ENCODE data around the gene MEI1. TPM values are rescaled to one million over a fixed set of nuclear protein-coding genes. Genes with fewer than 3 reads are reported as not detected.

MEI1 gene
- total and polyA plus RNA-seq, 4 donors: 1.5 to 3.6 (median 2.0) TPM

DNA sequence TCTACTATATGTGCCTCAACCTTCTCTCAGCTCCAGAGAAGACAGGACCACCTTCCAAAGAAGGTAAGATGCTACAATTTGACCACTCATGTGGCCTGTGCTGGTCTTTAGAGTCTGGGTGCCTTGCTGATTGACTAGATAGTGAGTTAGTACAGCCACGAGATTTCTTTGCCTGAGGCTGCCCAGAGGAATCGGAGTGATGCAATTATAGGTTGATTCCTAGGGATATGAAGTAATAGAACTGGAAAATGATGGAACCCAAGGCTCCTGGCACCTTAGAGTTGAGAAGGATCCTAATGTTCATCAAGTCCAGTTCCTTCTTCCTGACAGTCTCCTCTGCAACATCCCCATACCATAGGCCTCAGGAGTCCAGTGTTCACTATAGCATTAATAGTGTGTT is 54.7 kb downstream of the MEI1 start:
- no peaks in the 10 kb centered on the region for H3K9me3 ChIP-seq (ENCODE audit: control insufficient read depth, insufficient read depth, low read length)
- H3K27me3 ChIP-seq (ENCODE audit: control insufficient read depth, insufficient read depth, low read length): no peaks in the 10 kb centered on the region
- no peak for DNase-seq (ENCODE audit: low read depth in 4 of 6, low spot score in 6 of 6)
- no peaks in the 10 kb centered on the region for H3K4me1 ChIP-seq (ENCODE audit: control insufficient read depth, insufficient read depth, low read length)
- no peaks in the 10 kb centered on the region for H3K36me3 ChIP-seq (ENCODE audit: control insufficient read depth, insufficient read depth, low read length)
- no peak overlapping the region for H3K27ac ChIP-seq (ENCODE audit: low read depth, low read length)
- 0% methylated on average over 1 of the region's 2 CpGs for WGBS (ENCODE audit: insufficient coverage)
- H3K4me3 ChIP-seq (ENCODE audit: low read depth, low read length): no peak overlapping the region

- Histone ChIP-seq H3K36me3 (ENCODE audit: control insufficient read depth, insufficient read depth, low read length) (no peaks in the 10 kb centered on the region), H3K9me3 (ENCODE audit: control insufficient read depth, insufficient read depth, low read length) (no peaks in the 10 kb centered on the region), H3K27ac (ENCODE audit: low read depth, low read length) (no peak overlapping the region), H3K4me3 (ENCODE audit: low read depth, low read length) (no peak overlapping the region), H3K4me1 (ENCODE audit: control insufficient read depth, insufficient read depth, low read length) (no peaks in the 10 kb centered on the region), H3K27me3 (ENCODE audit: control insufficient read depth, insufficient read depth, low read length) (no peaks in the 10 kb centered on the region)
- WGBS (ENCODE audit: insufficient coverage): 100% methylated on average over 1 of the region's 5 CpGs
- no peak for DNase-seq (ENCODE audit: low read depth in 4 of 6, low spot score in 6 of 6)
Measured at GRCh38 chr22:41757502-41757901, 58.2 kb downstream of the MEI1 start.

DNA sequence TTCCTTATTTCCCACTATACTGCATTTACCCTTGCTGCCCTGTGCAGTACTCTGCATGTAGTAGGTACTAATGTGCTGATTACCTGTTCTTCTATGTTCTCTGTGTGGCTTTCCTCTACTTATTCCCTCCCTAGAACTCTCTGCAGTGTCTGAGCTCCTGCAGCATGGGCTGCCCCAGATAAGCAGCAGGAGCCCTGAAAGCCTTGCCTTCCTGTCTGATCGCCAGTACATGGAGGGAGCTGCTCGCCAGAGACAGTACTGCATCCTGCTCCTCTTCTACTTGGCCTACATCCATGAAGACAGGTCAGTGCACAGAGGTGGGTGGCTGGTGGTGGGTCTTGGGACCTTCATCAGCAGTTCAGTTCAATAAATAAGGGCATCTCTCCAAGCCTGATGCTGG is 58.9 kb downstream of the MEI1 start:
- Histone ChIP-seq H3K9me3 (ENCODE audit: control insufficient read depth, insufficient read depth, low read length) (no peaks in the 10 kb centered on the region), H3K4me1 (ENCODE audit: control insufficient read depth, insufficient read depth, low read length) (no peaks in the 10 kb centered on the region), H3K36me3 (ENCODE audit: control insufficient read depth, insufficient read depth, low read length) (no peaks in the 10 kb centered on the region), H3K27ac (ENCODE audit: low read depth, low read length) (no peak overlapping the region), H3K27me3 (ENCODE audit: control insufficient read depth, insufficient read depth, low read length) (no peaks in the 10 kb centered on the region), H3K4me3 (ENCODE audit: low read depth, low read length) (no peak overlapping the region)
- no CpG with 5 or more reads among the region's 2 CpGs for WGBS (ENCODE audit: insufficient coverage)
- no peak for DNase-seq (ENCODE audit: low read depth in 4 of 6, low spot score in 6 of 6)

GRCh38 chr22:41762980-41763779 is 63.9 kb downstream of the MEI1 start:
- DNase-seq (ENCODE audit: low read depth in 4 of 6, low spot score in 6 of 6): peak in 1 of 6 donors; percentile 41
- H3K27me3 ChIP-seq (ENCODE audit: control insufficient read depth, insufficient read depth, low read length): no peaks in the 10 kb centered on the region
- no peaks in the 10 kb centered on the region for H3K4me1 ChIP-seq (ENCODE audit: control insufficient read depth, insufficient read depth, low read length)
- H3K36me3 ChIP-seq (ENCODE audit: control insufficient read depth, insufficient read depth, low read length): no peaks in the 10 kb centered on the region
- no peak overlapping the region for H3K27ac ChIP-seq (ENCODE audit: low read depth, low read length)
- WGBS (ENCODE audit: insufficient coverage): 67% methylated on average over 7 of the region's 14 CpGs
- no peaks in the 10 kb centered on the region for H3K9me3 ChIP-seq (ENCODE audit: control insufficient read depth, insufficient read depth, low read length)
- H3K4me3 ChIP-seq (ENCODE audit: low read depth, low read length): no peak overlapping the region

DNA sequence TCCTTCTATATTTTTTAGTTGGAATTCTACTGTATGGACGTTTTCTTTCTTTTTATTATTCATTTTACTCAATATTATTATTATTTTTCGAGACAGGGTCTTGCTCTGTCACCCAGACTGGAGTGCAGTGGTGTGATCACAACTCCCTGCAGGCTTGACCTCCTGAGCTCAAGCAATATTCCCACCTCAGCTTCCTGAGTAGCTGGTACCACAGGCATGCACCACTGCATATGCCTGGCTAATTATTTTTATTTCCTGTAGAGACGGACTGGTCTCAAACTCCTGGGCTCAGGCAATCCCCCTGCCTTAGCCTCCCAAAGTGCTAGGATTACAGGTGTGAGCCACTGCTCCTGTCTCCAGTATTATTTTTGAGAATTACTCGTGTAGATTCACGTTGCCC is 67.2 kb downstream of the MEI1 start:
- 87% methylated on average over 4 of the region's 5 CpGs for WGBS (ENCODE audit: insufficient coverage)
- no peaks in the 10 kb centered on the region for H3K4me1 ChIP-seq (ENCODE audit: control insufficient read depth, insufficient read depth, low read length)
- H3K36me3 ChIP-seq (ENCODE audit: control insufficient read depth, insufficient read depth, low read length): no peaks in the 10 kb centered on the region
- no peak overlapping the region for H3K27ac ChIP-seq (ENCODE audit: low read depth, low read length)
- no peaks in the 10 kb centered on the region for H3K27me3 ChIP-seq (ENCODE audit: control insufficient read depth, insufficient read depth, low read length)
- no peak overlapping the region for H3K4me3 ChIP-seq (ENCODE audit: low read depth, low read length)
- DNase-seq (ENCODE audit: low read depth in 4 of 6, low spot score in 6 of 6): no peak
- H3K9me3 ChIP-seq (ENCODE audit: control insufficient read depth, insufficient read depth, low read length): no peaks in the 10 kb centered on the region

DNA sequence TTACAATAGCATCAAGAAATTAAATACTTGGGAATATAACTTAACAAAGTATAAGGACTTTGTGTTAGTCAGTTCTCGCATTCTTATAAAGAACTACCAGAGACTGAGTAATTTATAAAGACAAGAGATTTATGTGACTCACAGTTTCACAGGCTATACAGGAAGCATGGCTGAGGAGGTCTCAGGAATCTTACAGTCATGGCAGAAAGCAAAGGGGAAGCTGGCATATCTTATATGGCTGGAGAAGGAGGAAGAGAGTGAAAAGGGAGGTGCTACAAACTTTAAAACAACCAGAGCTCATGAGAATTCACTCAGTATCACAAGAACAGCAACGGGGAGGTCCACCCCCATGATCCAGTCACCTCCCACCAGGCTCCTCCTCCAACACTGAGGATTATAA is 69.1 kb downstream of the MEI1 start:
- H3K36me3 ChIP-seq (ENCODE audit: control insufficient read depth, insufficient read depth, low read length): no peaks in the 10 kb centered on the region
- no peaks in the 10 kb centered on the region for H3K4me1 ChIP-seq (ENCODE audit: control insufficient read depth, insufficient read depth, low read length)
- no peak overlapping the region for H3K4me3 ChIP-seq (ENCODE audit: low read depth, low read length)
- no peaks in the 10 kb centered on the region for H3K27me3 ChIP-seq (ENCODE audit: control insufficient read depth, insufficient read depth, low read length)
- H3K27ac ChIP-seq (ENCODE audit: low read depth, low read length): no peak overlapping the region
- WGBS (ENCODE audit: insufficient coverage): no CpG with 5 or more reads among the region's 2 CpGs
- H3K9me3 ChIP-seq (ENCODE audit: control insufficient read depth, insufficient read depth, low read length): no peaks in the 10 kb centered on the region
- DNase-seq (ENCODE audit: low read depth in 4 of 6, low spot score in 6 of 6): no peak

- Histone ChIP-seq H3K27me3 (ENCODE audit: control insufficient read depth, insufficient read depth, low read length) (no peaks in the 10 kb centered on the region), H3K27ac (ENCODE audit: low read depth, low read length) (no peak overlapping the region), H3K4me1 (ENCODE audit: control insufficient read depth, insufficient read depth, low read length) (no peaks in the 10 kb centered on the region), H3K9me3 (ENCODE audit: control insufficient read depth, insufficient read depth, low read length) (no peaks in the 10 kb centered on the region), H3K36me3 (ENCODE audit: control insufficient read depth, insufficient read depth, low read length) (no peaks in the 10 kb centered on the region), H3K4me3 (ENCODE audit: low read depth, low read length) (no peak overlapping the region)
- no peak for DNase-seq (ENCODE audit: low read depth in 4 of 6, low spot score in 6 of 6)
- 86% methylated on average over 3 of the region's 5 CpGs for WGBS (ENCODE audit: insufficient coverage)
Measured at GRCh38 chr22:41770715-41771468, 71.6 kb downstream of the MEI1 start.

DNA sequence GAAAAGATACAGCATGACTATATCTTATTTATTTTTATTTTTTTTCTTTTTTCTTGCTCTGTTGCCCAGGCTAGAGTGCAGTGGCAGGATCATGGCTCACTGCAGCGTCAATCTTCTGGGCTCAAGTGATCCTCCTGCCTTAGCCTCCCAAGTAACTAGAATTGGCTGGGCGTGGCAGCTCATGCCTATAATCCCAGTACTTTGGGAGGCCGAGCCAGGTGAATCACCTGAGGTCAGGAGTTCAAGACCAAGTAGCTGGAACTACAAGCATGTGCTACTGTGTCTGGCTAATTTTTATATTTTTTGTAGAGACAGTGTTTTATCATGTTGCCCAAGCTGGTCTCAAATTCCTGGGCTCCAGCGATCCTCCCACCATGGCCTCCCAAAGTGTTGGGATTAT is 72.9 kb downstream of the MEI1 start:
- Histone ChIP-seq H3K27me3 (ENCODE audit: control insufficient read depth, insufficient read depth, low read length) (no peaks in the 10 kb centered on the region), H3K4me1 (ENCODE audit: control insufficient read depth, insufficient read depth, low read length) (no peaks in the 10 kb centered on the region), H3K36me3 (ENCODE audit: control insufficient read depth, insufficient read depth, low read length) (no peaks in the 10 kb centered on the region), H3K4me3 (ENCODE audit: low read depth, low read length) (no peak overlapping the region), H3K27ac (ENCODE audit: low read depth, low read length) (no peak overlapping the region), H3K9me3 (ENCODE audit: control insufficient read depth, insufficient read depth, low read length) (no peaks in the 10 kb centered on the region)
- 92% methylated on average over 4 of the region's 4 CpGs for WGBS (ENCODE audit: insufficient coverage)
- no peak for DNase-seq (ENCODE audit: low read depth in 4 of 6, low spot score in 6 of 6)

GRCh38 chr22:41772645-41773044 is 73.3 kb downstream of the MEI1 start:
- H3K27ac ChIP-seq (ENCODE audit: low read depth, low read length): no peak overlapping the region
- H3K9me3 ChIP-seq (ENCODE audit: control insufficient read depth, insufficient read depth, low read length): no peaks in the 10 kb centered on the region
- H3K27me3 ChIP-seq (ENCODE audit: control insufficient read depth, insufficient read depth, low read length): no peaks in the 10 kb centered on the region
- DNase-seq (ENCODE audit: low read depth in 4 of 6, low spot score in 6 of 6): no peak
- H3K4me3 ChIP-seq (ENCODE audit: low read depth, low read length): no peak overlapping the region
- no peaks in the 10 kb centered on the region for H3K4me1 ChIP-seq (ENCODE audit: control insufficient read depth, insufficient read depth, low read length)
- no peaks in the 10 kb centered on the region for H3K36me3 ChIP-seq (ENCODE audit: control insufficient read depth, insufficient read depth, low read length)

- no peak for DNase-seq (ENCODE audit: low read depth in 4 of 6, low spot score in 6 of 6)
- H3K9me3 ChIP-seq (ENCODE audit: control insufficient read depth, insufficient read depth, low read length): no peaks in the 10 kb centered on the region
- H3K27me3 ChIP-seq (ENCODE audit: control insufficient read depth, insufficient read depth, low read length): no peaks in the 10 kb centered on the region
- H3K4me3 ChIP-seq (ENCODE audit: low read depth, low read length): no peak overlapping the region
- no peaks in the 10 kb centered on the region for H3K36me3 ChIP-seq (ENCODE audit: control insufficient read depth, insufficient read depth, low read length)
- H3K27ac ChIP-seq (ENCODE audit: low read depth, low read length): no peak overlapping the region
- WGBS (ENCODE audit: insufficient coverage): 90% methylated on average over 5 of the region's 5 CpGs
- no peaks in the 10 kb centered on the region for H3K4me1 ChIP-seq (ENCODE audit: control insufficient read depth, insufficient read depth, low read length)
Measured at GRCh38 chr22:41775338-41775737, 76.0 kb downstream of the MEI1 start.

Data from spinal cord (tissue), 10 donors.